HG03439 (cell line): ENCODE data around the gene FAM181A.

Experiments
- ATAC-seq: cut with Tn5 transposase; IDR thresholded peaks from one replicate; pipeline ENCODE4 v1.9.1; 2021; ENCODE audit warnings: mild to moderate bottlenecking, moderate library complexity; ENCODE audit not compliant: unreplicated experiment

The FAM181A gene

GRCh38 chr14:93977171-93977570 lies 50.0 kb downstream of the FAM181A start:
- ATAC-seq, result no peak

- ATAC-seq, result peak; percentile 48
Observed at GRCh38 chr14:93977790-93978581, 50.8 kb downstream of the FAM181A start.

DNA sequence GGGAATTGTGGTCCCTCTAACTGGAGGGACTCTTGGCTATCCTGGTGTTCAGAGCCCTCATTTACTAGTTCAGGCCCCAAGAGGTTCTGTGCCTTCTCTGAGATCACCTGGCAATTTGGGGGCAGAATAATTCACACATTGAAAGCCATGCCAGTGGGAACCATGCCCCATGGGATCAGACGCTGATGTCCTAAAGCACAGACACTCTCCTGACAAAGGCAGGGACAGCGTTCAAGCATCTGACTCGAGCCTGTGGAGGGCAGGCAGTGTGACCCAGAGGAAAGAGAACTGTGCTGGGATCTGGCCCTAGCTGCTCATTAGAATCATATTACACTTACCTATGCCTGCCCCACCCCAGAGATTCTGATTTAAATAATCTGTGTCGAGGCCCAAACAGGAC lies 51.6 kb downstream of the FAM181A start:
- ATAC-seq, result no peak
